ENCODE measurements around the gene GRSF1. TPM values are rescaled to one million over a fixed set of nuclear protein-coding genes. Genes with fewer than 3 reads are reported as not detected.
A peak's percentile ranks its signal among the peaks of the same experiment; 100 is the strongest.
"Not testable (repeated sequence)": the region's sequence is repeated elsewhere in the genome, so short reads cannot be mapped to it uniquely, and the experiment has no call there.

The GRSF1 gene
- 135 TPM for polyA plus RNA-seq (2012; ENCODE audit: insufficient read depth, insufficient read length)

GRCh38 chr4:70839589-70840093, at the start of gene GRSF1:
Gene GRSF1, minus strand, starts transcription at chr4:70839890. Its CDS starts 63 bp downstream, at chr4:70839827.
- H3K4me3 ChIP-seq (ENCODE audit: low read length), result peak within 1 kb of the TSS; percentile 96
- DNase-seq (ENCODE audit: low read depth, low spot score), result peak; percentile 92

GRCh38 chr4:70885174-70885573, 45.5 kb upstream of the GRSF1 start:
- no peak for DNase-seq (ENCODE audit: low read depth, low spot score)
- no peak overlapping the region for H3K4me3 ChIP-seq (ENCODE audit: low read length)

- no peak for DNase-seq (ENCODE audit: low read depth, low spot score)
- H3K4me3 ChIP-seq (ENCODE audit: low read length), result no peak overlapping the region
These were observed 41.0 kb upstream of the GRSF1 start for GRCh38 chr4:70880739-70881138.

- H3K4me3 ChIP-seq (ENCODE audit: low read length), result no peak overlapping the region
- DNase-seq (ENCODE audit: low read depth, low spot score), result no peak
These were observed 37.9 kb upstream of the GRSF1 start for GRCh38 chr4:70877556-70877955.

GRCh38 chr4:70874268-70875156, 34.8 kb upstream of the GRSF1 start:
- H3K4me3 ChIP-seq (ENCODE audit: low read length), result no peak overlapping the region
- DNase-seq (ENCODE audit: low read depth, low spot score), result no peak

GRCh38 chr4:70873216-70873615, 33.5 kb upstream of the GRSF1 start:
- no peak for DNase-seq (ENCODE audit: low read depth, low spot score)
- no peak overlapping the region for H3K4me3 ChIP-seq (ENCODE audit: low read length)

GRCh38 chr4:70868778-70869177, 29.1 kb upstream of the GRSF1 start:
- no peak for DNase-seq (ENCODE audit: low read depth, low spot score)
- no peak overlapping the region for H3K4me3 ChIP-seq (ENCODE audit: low read length)

GRCh38 chr4:70863099-70863790, 23.6 kb upstream of the GRSF1 start:
- H3K4me3 ChIP-seq (ENCODE audit: low read length), result no peak overlapping the region
- peak; percentile 8 for DNase-seq (ENCODE audit: low read depth, low spot score)

- H3K4me3 ChIP-seq (ENCODE audit: low read length), result no peak overlapping the region
- no peak for DNase-seq (ENCODE audit: low read depth, low spot score)
These were observed 19.4 kb upstream of the GRSF1 start for GRCh38 chr4:70859066-70859465.

GRCh38 chr4:70858454-70858853, 18.8 kb upstream of the GRSF1 start:
- no peak overlapping the region for H3K4me3 ChIP-seq (ENCODE audit: low read length)
- no peak for DNase-seq (ENCODE audit: low read depth, low spot score)

- H3K4me3 ChIP-seq (ENCODE audit: low read length), result no peak overlapping the region
- DNase-seq (ENCODE audit: low read depth, low spot score), result no peak
These were observed 15.8 kb upstream of the GRSF1 start for GRCh38 chr4:70855464-70855863.

GRCh38 chr4:70849291-70849690, 9.6 kb upstream of the GRSF1 start:
- no peak overlapping the region for H3K4me3 ChIP-seq (ENCODE audit: low read length)
- DNase-seq (ENCODE audit: low read depth, low spot score), result no peak

GRCh38 chr4:70844180-70844579, 4.5 kb upstream of the GRSF1 start:
- no peak for DNase-seq (ENCODE audit: low read depth, low spot score)
- H3K4me3 ChIP-seq (ENCODE audit: low read length), result no peak overlapping the region

GRCh38 chr4:70842761-70843435, 3.2 kb upstream of the GRSF1 start:
- no peak for DNase-seq (ENCODE audit: low read depth, low spot score)

GRCh38 chr4:70841951-70842350, 2.3 kb upstream of the GRSF1 start:
- DNase-seq (ENCODE audit: low read depth, low spot score), result no peak

More at GRCh38 chr4:70842761-70843435, 3.2 kb upstream of the GRSF1 start:
- H3K4me3 ChIP-seq (ENCODE audit: low read length), result no peak overlapping the region

GRCh38 chr4:70841211-70841610, 1.5 kb upstream of the GRSF1 start:
- no peak overlapping the region for H3K4me3 ChIP-seq (ENCODE audit: low read length)
- no peak for DNase-seq (ENCODE audit: low read depth, low spot score)

More at GRCh38 chr4:70841951-70842350, 2.3 kb upstream of the GRSF1 start:
- no peak overlapping the region for H3K4me3 ChIP-seq (ENCODE audit: low read length)

- H3K4me3 ChIP-seq (ENCODE audit: low read length); DNase-seq (ENCODE audit: low read depth, low spot score): not testable (repeated sequence)
These were observed 941 bp upstream of the GRSF1 start for GRCh38 chr4:70840631-70841030.

GRCh38 chr4:70840137-70840536, 447 bp upstream of the GRSF1 start:
- not testable (repeated sequence) for H3K4me3 ChIP-seq (ENCODE audit: low read length)
- DNase-seq (ENCODE audit: low read depth, low spot score), result peak; percentile 19
